ENCODE data around the gene TRPM3. TPM values are rescaled to one million over a fixed set of nuclear protein-coding genes. Genes with fewer than 3 reads are reported as not detected.

The TRPM3 gene
- total and polyA plus RNA-seq, 2 donors (not counting 1 experiment from before 2014, with no cell fraction given): not detected

GRCh38 chr9:70514273-70514672 is 607.1 kb downstream of the TRPM3 start:
- Mint-ChIP-seq H3K4me3 (no peak overlapping the region), H3K9me3 (ENCODE audit: insufficient read depth) (no peaks in the 10 kb centered on the region), H3K4me1 (no peaks in the 10 kb centered on the region), H3K27me3 (no peaks in the 10 kb centered on the region), H3K27ac (no peak overlapping the region)
- DNase-seq: no peak
- H2AFZ ChIP-seq (ENCODE audit: insufficient read depth, low read depth, low read length, poor library complexity, severe bottlenecking): no peak overlapping the region
- H3K9me3 ChIP-seq (ENCODE audit: control extremely low read depth in 1 of 3, control insufficient read depth in 2 of 3, insufficient read depth in 1 of 3, low read length in 2 of 3): peaks cover 0 to 3% (median 0%) of the 10 kb centered on the region in 3 donors
- CTCF ChIA-PET: interaction anchor here (0.8 kb wide), 1 partner anchor 35 kb away, joined by 3 read pairs; no protein-coding TSS in a partner anchor
- H4K20me1 ChIP-seq (ENCODE audit: control insufficient read depth, insufficient read depth, low read length, poor library complexity, severe bottlenecking): no peaks in the 10 kb centered on the region
- H3K27ac ChIP-seq (ENCODE audit: low read length in 2 of 2): no peak overlapping the region
- H3K79me2 ChIP-seq (ENCODE audit: control insufficient read depth, insufficient read depth, low read length): no peaks in the 10 kb centered on the region
- H3K27me3 ChIP-seq (replicated peaks in 1 of 4; ENCODE audit: control extremely low read depth in 1 of 4, control insufficient read depth in 3 of 4, insufficient read depth in 4 of 4, low read length in 3 of 4): no peaks in the 10 kb centered on the region
- H3K4me1 ChIP-seq (ENCODE audit: control insufficient read depth in 2 of 2, insufficient read depth in 2 of 2, low read length in 2 of 2): no peaks in the 10 kb centered on the region
- no peak overlapping the region for H3K4me3 ChIP-seq (ENCODE audit: control extremely low read depth in 1 of 5, extremely low read depth in 1 of 5, insufficient read depth in 1 of 5, low read depth in 2 of 5, low read length in 4 of 5)
- H3K4me2 ChIP-seq (replicated peaks; ENCODE audit: low read depth, low read length, poor library complexity, severe bottlenecking): no peak overlapping the region
- no peaks in the 10 kb centered on the region for H3K36me3 ChIP-seq (replicated peaks in 1 of 2; ENCODE audit: control extremely low read depth in 1 of 2, control insufficient read depth in 1 of 2, extremely low read depth in 1 of 2, insufficient read depth in 2 of 2, low read length in 1 of 2)
- 83% methylated on average over 1 of the region's 2 CpGs for WGBS (ENCODE audit: insufficient coverage)
- H3K9ac ChIP-seq (ENCODE audit: low read length): no peak overlapping the region
- no peak for ATAC-seq (ENCODE audit: low read depth)
- TF ChIP-seq EZH2 (IDR thresholded peaks at IDR 0.05; ENCODE audit: borderline replicate concordance, insufficient read depth, low read depth, low read length, poor library complexity, severe bottlenecking): no peak
- TF ChIP-seq CTCF (IDR thresholded peaks at IDR 0.05): no peak
- POLR2A ChIA-PET: no interaction called here
- intact Hi-C loops (cut with micrococcal nuclease): no loop called here

GRCh38 chr9:70511858-70512257 is 609.6 kb downstream of the TRPM3 start:
- H4K20me1 ChIP-seq (ENCODE audit: control insufficient read depth, insufficient read depth, low read length, poor library complexity, severe bottlenecking): no peaks in the 10 kb centered on the region
- no peak overlapping the region for H3K9ac ChIP-seq (ENCODE audit: low read length)
- no peaks in the 10 kb centered on the region for H3K79me2 ChIP-seq (ENCODE audit: control insufficient read depth, insufficient read depth, low read length)
- no peak overlapping the region for H3K4me3 Mint-ChIP-seq
- WGBS (ENCODE audit: insufficient coverage): 100% methylated on average over 2 of the region's 3 CpGs
- H3K4me2 ChIP-seq (replicated peaks; ENCODE audit: low read depth, low read length, poor library complexity, severe bottlenecking): no peak overlapping the region
- H3K9me3 Mint-ChIP-seq (ENCODE audit: insufficient read depth): no peaks in the 10 kb centered on the region
- H3K27ac Mint-ChIP-seq: no peak overlapping the region
- H3K4me1 ChIP-seq (ENCODE audit: control insufficient read depth in 2 of 2, insufficient read depth in 2 of 2, low read length in 2 of 2): no peaks in the 10 kb centered on the region
- intact Hi-C loops (cut with micrococcal nuclease): no loop called here
- no peak overlapping the region for H3K27ac ChIP-seq (ENCODE audit: low read length in 2 of 2)
- POLR2A ChIA-PET: no interaction called here
- CTCF ChIA-PET: interaction anchor here (0.7 to 1.4 kb wide), 2 partner anchors 10 to 91 kb away, joined by 4 to 5 read pairs; no protein-coding TSS in a partner anchor
- no peak for ATAC-seq (ENCODE audit: low read depth)
- no peaks in the 10 kb centered on the region for H3K27me3 ChIP-seq (replicated peaks in 1 of 4; ENCODE audit: control extremely low read depth in 1 of 4, control insufficient read depth in 3 of 4, insufficient read depth in 4 of 4, low read length in 3 of 4)
- H3K4me1 Mint-ChIP-seq: no peaks in the 10 kb centered on the region
- no peaks in the 10 kb centered on the region for H3K36me3 ChIP-seq (replicated peaks in 1 of 2; ENCODE audit: control extremely low read depth in 1 of 2, control insufficient read depth in 1 of 2, extremely low read depth in 1 of 2, insufficient read depth in 2 of 2, low read length in 1 of 2)
- no peak for DNase-seq
- no peak for TF ChIP-seq EZH2 (IDR thresholded peaks at IDR 0.05; ENCODE audit: borderline replicate concordance, insufficient read depth, low read depth, low read length, poor library complexity, severe bottlenecking)
- no peaks in the 10 kb centered on the region for H3K27me3 Mint-ChIP-seq
- no peak overlapping the region for H2AFZ ChIP-seq (ENCODE audit: insufficient read depth, low read depth, low read length, poor library complexity, severe bottlenecking)
- H3K4me3 ChIP-seq (ENCODE audit: control extremely low read depth in 1 of 5, extremely low read depth in 1 of 5, insufficient read depth in 1 of 5, low read depth in 2 of 5, low read length in 4 of 5): no peak overlapping the region
- peaks cover 0 to 3% (median 0%) of the 10 kb centered on the region in 3 donors for H3K9me3 ChIP-seq (ENCODE audit: control extremely low read depth in 1 of 3, control insufficient read depth in 2 of 3, insufficient read depth in 1 of 3, low read length in 2 of 3)
